LNCaP clone FGC (cell line): ENCODE measurements around the gene CMTM7.
A peak's percentile ranks its signal among the peaks of the same experiment; 100 is the strongest.

ENCODE experiments used
- DNase-seq: peaks from one replicate; pipeline ENCODE4 v3.0.0-alpha.2; 2011; ENCODE audit warnings: low read depth
- H3K4me3 ChIP-seq: 2 replicates; pipeline ENCODE4 v1.5.1; 2011; ENCODE audit warnings: mild to moderate bottlenecking, low read depth, low read length, control low read depth
- CTCF ChIP-seq: IDR thresholded peaks from 2 replicates; pipeline ENCODE4 v1.5.1; 2012; ENCODE audit warnings: mild to moderate bottlenecking; ENCODE audit not compliant: control insufficient read depth, insufficient read depth; ENCODE audit errors: extremely low read depth

Gene CMTM7

DNA sequence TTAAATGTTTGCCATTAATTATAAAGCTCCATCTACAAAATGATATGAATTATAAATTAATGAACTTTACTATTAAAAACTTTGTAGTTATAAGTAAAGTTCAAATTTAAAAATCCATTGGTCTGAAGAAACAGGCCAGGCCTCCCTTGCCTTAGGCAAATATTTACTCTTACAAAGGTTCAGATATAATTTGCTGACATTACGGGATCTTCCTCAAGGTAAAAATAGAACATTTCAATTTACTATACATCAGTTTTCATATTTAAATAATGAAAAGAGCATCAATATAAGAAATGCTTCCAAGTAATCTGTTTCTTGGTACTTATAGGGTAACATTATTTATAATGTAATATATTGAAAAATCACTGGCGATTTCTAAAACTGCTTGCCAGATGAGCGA lies 107.3 kb downstream of the CMTM7 start:
- no peak overlapping the region for H3K4me3 ChIP-seq
- DNase-seq: no peak
- no peak for TF ChIP-seq CTCF

GRCh38 chr3:32499585-32499984 lies 107.9 kb downstream of the CMTM7 start:
- no peak for DNase-seq
- no peak overlapping the region for H3K4me3 ChIP-seq

GRCh38 chr3:32500231-32500630 lies 108.6 kb downstream of the CMTM7 start:
- DNase-seq: no peak
- TF ChIP-seq CTCF: no peak
- no peak overlapping the region for H3K4me3 ChIP-seq

More at GRCh38 chr3:32499585-32499984, 107.9 kb downstream of the CMTM7 start:
- no peak for TF ChIP-seq CTCF

DNA sequence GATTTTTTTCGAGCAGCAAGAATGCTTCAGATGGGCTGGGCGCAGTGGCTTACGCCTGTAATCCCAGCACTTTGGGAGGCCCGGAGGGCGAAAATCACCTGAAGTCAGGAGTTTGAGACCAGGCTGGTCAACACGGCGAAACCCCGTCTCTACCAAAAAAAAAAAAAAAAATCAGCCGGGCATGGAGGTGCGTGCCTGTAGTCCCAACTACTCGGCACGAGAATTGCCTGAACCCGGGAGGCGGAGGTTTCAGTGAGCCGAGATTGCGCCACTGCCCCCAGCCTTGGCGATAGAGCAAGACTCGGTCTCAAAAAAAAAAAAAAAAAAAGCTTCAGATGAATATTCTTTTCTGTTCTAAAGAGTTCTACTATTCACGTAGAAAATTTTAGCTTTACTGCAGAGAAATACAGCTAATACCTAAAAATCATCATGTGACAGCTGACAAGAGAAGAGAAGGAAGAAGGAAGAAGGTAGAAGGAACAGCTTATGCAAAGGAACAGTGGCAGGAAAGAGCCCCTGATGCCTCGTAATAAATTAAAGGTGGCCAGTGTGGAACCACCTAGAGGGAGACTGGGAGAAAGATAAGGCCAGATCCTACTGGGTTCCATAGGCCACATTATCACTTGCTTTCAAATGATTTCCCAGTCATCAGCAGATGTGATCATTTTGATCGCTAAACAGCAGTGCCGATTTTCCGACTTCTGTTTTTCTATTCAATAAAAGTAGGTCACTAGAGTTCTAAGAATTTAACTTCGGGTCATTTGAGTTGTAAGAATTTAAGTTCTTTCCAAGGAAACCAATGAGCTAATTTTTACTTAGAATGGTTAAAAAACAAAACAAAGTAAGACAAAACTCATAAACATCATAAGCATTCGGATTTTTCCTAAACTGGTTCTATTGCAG lies 109.5 kb downstream of the CMTM7 start:
- TF ChIP-seq CTCF: no peak
- H3K4me3 ChIP-seq: peak overlapping the region; percentile 91
- no peak for DNase-seq

DNA sequence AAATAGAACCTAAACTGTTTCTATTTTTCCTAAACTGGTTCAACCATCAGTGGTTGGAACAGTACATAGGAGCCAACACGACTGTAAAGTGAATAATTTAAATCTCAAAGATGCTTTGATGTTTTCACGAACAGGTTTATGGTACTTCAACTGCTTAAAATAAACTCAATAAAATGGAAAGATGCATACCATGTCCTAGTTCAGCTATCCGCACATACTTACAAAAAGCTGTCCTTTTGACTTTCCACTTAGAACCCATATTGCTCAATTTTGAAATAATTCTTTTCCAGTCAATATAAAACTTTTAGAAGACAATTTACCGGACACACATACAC lies 110.1 kb downstream of the CMTM7 start:
- peak overlapping the region; percentile 91 for H3K4me3 ChIP-seq
- TF ChIP-seq CTCF: no peak
- no peak for DNase-seq

DNA sequence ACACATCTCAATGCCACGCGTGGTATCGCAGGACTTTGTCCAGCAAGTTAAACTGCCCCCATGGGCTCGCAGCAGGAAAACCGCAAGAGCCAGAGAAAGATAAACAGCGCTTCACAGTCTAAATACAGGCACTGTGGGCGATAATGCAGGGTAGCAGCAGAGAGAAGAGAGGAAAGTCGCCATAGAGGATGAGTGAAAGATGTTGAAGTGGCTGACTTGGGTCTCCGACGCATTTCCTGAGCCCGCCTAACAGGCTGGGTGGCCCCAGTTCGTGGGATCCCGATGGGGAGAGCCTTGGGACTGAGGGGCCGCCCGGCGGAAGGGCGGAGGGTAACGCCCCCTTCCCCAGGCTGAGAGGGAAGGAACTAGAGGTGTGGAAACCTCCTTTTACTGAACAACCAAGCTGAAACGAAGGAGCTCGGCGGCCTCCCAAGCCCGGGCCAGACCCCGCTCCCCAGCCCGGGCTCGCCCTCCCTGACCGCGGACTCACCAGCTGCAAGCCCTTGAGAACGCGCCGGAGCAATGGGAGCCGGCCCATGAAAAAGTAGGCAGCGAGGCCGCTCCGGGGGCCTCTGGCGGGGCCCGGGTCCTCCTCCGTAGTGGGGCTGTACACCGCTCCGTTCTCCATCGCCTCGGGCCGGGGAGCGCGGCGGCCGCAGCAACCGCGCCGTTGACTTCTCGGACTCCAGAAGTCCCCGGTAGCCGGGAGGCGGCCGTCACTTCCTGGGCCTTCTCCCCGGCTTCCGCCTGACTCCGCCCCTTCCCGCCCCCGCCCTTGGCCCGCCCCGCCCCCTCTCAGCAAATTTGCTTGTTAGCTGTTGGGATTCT lies 110.7 kb downstream of the CMTM7 start, which contains the start of gene CMTM6:
CMTM6 (minus strand) TSS at position 735 of the 828 bp plus-strand sequence; CDS start at position 628, 107 bp downstream.
- H3K4me3 ChIP-seq: peak within 1 kb of the TSS; percentile 91
- peak; percentile 32 for DNase-seq
- TF ChIP-seq CTCF: no peak
